GM19455 (cell line): Measurements from ENCODE around the gene COPE.

Experiments used
- ATAC-seq: cut with Tn5 transposase; IDR thresholded peaks from one replicate; pipeline ENCODE4 v1.9.1; 2021; ENCODE audit not compliant: unreplicated experiment

The COPE gene

GRCh38 chr19:18895038-18895823 is 24.0 kb downstream of the COPE start:
- no peak for ATAC-seq

GRCh38 chr19:18894254-18895037 is 24.7 kb downstream of the COPE start:
- ATAC-seq = no peak

- no peak for ATAC-seq
Measured at GRCh38 chr19:18893587-18894253, 25.5 kb downstream of the COPE start.

- no peak for ATAC-seq
Measured at GRCh38 chr19:18889949-18890745, 29.0 kb downstream of the COPE start.

DNA sequence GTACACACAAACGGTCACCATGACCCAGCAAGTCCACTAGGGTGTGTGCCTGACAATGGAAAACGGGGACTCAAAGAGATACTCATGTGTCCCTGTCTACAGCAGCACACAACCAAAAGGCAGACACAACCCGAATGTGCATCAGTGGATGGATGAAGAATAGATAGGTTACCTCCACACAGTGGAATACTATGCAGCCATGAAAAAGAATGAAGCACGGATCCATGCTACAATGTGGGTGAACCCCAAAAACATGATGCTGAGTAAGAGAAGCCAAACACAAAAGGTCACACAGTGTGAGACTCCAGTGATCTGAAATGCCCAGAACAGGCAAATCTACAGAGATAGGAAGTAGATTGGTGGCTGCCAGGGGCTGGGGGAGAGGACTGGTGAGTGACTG is 32.2 kb downstream of the COPE start:
- ATAC-seq = no peak

- ATAC-seq = no peak
Measured at GRCh38 chr19:18883526-18884304, 35.5 kb downstream of the COPE start.

DNA sequence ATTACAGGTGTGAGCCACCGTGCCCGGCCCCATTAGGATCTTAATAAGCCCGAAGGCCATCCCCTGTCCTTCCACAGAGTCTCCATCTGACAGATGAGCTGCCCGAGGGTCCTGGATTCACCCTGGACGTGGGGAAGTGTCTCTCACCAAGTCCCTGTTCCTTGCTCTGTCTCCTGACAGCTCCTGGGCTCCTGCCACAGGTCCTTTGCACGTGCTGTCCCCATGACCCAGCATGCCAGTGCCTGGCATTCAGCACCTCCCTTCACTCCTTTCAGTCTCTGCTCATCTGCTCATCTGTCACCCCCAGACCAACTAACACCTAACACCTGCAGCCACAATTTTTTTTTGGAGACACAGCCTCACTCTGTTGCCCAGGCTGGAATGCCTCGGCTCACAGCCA is 37.7 kb downstream of the COPE start:
- no peak for ATAC-seq

- no peak for ATAC-seq
Measured at GRCh38 chr19:18879579-18880373, 39.4 kb downstream of the COPE start.

DNA sequence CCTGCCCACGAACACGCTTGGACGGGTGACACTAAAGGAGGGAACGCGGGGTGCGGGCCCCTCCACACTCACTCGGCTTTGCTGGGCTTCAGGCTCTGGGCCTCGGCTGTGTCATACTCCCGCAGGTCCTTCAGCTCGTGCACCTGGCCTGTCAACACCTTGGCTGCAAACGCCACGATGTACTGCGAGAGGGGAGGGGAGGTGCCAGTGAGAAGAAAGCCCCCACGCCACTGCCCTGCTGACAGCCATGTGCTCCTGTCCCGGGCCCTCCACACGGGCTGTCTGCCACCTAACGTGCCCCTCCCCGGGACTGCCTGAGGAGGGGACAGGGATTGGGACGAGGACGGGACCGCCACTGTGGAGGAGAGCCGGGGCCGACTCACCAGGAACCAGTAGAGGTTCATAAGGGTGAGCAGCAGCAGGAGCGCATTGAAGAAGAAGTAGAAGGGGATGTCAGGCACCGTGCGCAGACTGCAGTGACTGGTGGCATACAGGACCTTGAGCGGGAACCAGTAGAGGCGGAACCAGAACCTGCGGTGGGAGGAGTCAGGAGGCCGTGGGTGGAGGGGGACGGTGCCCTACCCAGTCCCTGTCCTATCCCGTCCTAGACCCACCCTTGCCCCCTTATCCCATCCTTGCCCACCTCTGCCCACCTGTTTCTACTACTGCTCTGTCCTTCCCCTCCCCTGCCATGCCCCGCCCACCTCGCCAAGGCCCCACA is 40.2 kb downstream of the COPE start:
- no peak for ATAC-seq

- no peak for ATAC-seq
Measured at GRCh38 chr19:18878058-18878797, 41.0 kb downstream of the COPE start.

GRCh38 chr19:18876865-18877264 is 42.3 kb downstream of the COPE start:
- ATAC-seq = no peak

GRCh38 chr19:18875726-18876125 is 43.5 kb downstream of the COPE start:
- ATAC-seq = no peak

DNA sequence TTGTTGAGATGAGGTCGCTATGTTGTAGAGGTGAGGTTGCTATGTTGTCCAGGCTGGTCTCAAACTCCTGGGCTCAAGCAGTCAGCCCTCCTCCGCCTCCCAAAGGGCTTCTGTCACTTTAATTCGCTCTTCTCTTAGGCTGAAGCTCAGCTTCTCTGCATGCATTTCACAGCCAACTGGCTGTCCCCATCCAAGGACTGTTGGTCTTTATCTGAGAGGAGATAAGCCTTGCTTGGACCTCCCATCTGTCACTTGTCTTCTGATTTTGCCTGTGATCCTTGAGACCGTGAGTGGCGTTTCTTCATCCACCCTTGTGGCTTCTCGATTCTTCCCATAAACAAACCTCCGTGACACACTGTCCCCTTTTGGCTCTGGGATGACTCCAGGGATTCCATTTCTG is 47.6 kb downstream of the COPE start:
- ATAC-seq = no peak

DNA sequence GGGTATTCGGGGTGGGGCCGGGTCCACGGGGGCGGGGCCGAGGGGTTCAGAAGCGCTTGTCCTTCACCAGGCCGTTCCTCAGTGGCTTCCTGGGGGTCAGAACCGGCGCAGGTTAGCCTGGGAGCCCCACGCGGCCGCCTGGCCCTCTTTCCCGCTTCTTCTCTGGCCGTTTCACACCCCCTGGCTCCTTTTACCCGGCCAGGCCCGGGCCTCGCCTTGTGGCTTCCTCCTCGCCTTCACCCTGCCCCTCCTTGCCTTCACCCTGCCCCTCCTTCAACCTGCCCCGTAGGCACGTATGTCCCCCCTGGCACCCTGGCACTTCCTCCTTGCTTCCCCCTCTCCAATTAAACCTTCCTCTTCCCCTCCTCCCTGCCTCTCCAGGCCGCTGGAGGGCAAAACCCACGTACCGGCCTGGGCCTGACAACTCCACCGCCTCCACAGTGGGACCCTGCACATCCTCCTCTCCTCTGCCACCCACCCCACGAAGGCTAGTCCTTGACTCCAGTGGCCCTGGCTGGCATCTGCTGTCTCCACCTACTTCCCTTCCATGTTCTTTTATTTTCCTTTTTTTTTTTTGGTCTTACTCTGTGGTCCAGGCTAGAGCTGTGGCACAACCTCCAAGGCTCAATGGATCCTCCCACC is 48.5 kb downstream of the COPE start:
- no peak for ATAC-seq

GRCh38 chr19:18869781-18870530 is 49.2 kb downstream of the COPE start:
- no peak for ATAC-seq

DNA sequence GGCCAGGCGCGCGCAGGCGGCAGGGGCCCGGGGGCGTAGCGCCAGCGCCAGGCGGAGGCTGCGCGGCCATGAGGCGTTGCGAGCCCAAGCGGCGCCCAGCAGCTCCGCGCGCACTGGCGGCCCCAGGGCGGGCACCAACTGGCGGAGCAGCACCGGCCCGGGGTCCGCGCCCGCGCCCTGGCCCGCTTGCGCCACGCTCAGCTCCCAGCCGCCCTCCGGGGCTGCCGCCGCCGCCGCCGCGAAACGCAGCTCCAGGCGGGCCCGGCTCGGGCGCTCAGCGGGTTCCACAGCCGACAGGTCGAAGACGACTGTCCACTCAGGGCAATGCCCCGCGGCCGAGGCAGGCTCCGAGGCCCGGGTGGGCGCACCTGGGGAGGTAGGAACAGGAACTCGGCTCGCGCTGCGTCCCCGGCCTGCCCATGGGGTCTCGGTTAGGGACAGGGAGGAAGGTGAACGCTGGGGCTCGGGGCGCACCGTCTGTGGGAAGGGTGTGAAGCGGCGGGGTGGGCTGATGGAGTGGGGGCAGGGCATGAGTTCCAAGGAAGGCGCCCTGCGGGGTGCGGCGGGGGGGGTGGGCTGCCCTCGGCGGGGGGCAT is 50.1 kb downstream of the COPE start:
- ATAC-seq = no peak
